DOHH2 (cell line): ENCODE data around the gene OLFM4.

Experiments used
- H3F3A ChIP-seq: fragments of 200-600 bp; sonication (generic), shearing (Covaris generic); 2 replicates; pipeline ENCODE4 v1.6.0; 2016; ENCODE audit warnings: antibody characterized with exemption, mild to moderate bottlenecking; ENCODE audit not compliant: control insufficient read depth, insufficient read depth
- H3K27ac ChIP-seq: fragments of 200-600 bp; sonication (generic); 2 replicates; pipeline ENCODE4 v1.5.1; 2014; ENCODE audit warnings: low read depth, mild to moderate bottlenecking, low read length, moderate library complexity
- H3K27me3 ChIP-seq: fragments of 200-600 bp; sonication (generic); 2 replicates; pipeline ENCODE4 v1.6.1; 2014; ENCODE audit warnings: mild to moderate bottlenecking, low read length, mixed read lengths; ENCODE audit not compliant: control insufficient read depth
- H3K36me3 ChIP-seq: fragments of 200-600 bp; sonication (generic); 2 replicates; pipeline ENCODE4 v1.6.1; 2014; ENCODE audit warnings: mild to moderate bottlenecking, low read length, moderate library complexity, mixed read lengths; ENCODE audit not compliant: control insufficient read depth
- H3K4me1 ChIP-seq: fragments of 200-600 bp; sonication (generic); 2 replicates; pipeline ENCODE4 v1.6.1; 2014; ENCODE audit warnings: mild to moderate bottlenecking, low read length, mixed read lengths; ENCODE audit not compliant: control insufficient read depth
- H3K4me2 ChIP-seq: fragments of 200-600 bp; sonication (generic); 2 replicates; pipeline ENCODE4 v1.6.0; 2014; ENCODE audit warnings: mild to moderate bottlenecking, low read length, moderate library complexity
- H3K4me3 ChIP-seq: fragments of 200-600 bp; sonication (generic); 2 replicates; pipeline ENCODE4 v1.5.1; 2014; ENCODE audit warnings: mild to moderate bottlenecking, low read length, mixed read lengths
- H3K79me2 ChIP-seq: fragments of 200-600 bp; sonication (generic); 2 replicates; pipeline ENCODE4 v1.6.1; 2014; ENCODE audit warnings: mild to moderate bottlenecking, low read length, mixed read lengths; ENCODE audit not compliant: control insufficient read depth
- H3K9me2 ChIP-seq: fragments of 200-600 bp; sonication (generic); replicated peaks from 2 replicates; pipeline ENCODE4 v1.6.1; 2014; ENCODE audit warnings: mild to moderate bottlenecking, low read length, mixed read lengths; ENCODE audit not compliant: control insufficient read depth
- H3K9me3 ChIP-seq: fragments of 200-600 bp; sonication (generic); 2 replicates; pipeline ENCODE4 v1.6.1; 2014; ENCODE audit warnings: antibody characterized with exemption, low read length, mixed read lengths; ENCODE audit not compliant: control insufficient read depth, insufficient read depth
- H4K20me1 ChIP-seq: fragments of 200-600 bp; sonication (generic); 2 replicates; pipeline ENCODE4 v1.6.0; 2014; ENCODE audit warnings: low read depth, mild to moderate bottlenecking, antibody characterized with exemption, low read length, moderate library complexity; ENCODE audit not compliant: control insufficient read depth, insufficient read depth
- CTCF ChIP-seq: fragments of 200-600 bp; sonication (generic); IDR thresholded peaks from one replicate; pipeline ENCODE4 v1.5.1; 2014; ENCODE audit warnings: antibody characterized with exemption, mild to moderate bottlenecking, low read depth, low read length; ENCODE audit not compliant: poor library complexity, severe bottlenecking
- EZH2phosphoT487 ChIP-seq: fragments of 200-600 bp; sonication (generic); IDR thresholded peaks from 2 replicates; pipeline ENCODE4 v1.6.1; 2017; ENCODE audit warnings: borderline replicate concordance, mild to moderate bottlenecking, antibody characterized with exemption, low read length, moderate library complexity, mixed read lengths

Gene OLFM4

GRCh38 chr13:53075356-53076041 is 46.9 kb downstream of the OLFM4 start:
- Histone ChIP-seq H3K79me2 (no peaks in the 10 kb centered on the region), H3K4me1 (no peaks in the 10 kb centered on the region), H3K4me3 (no peak overlapping the region), H3K27ac (no peak overlapping the region), H3K36me3 (no peaks in the 10 kb centered on the region), H3K4me2 (no peak overlapping the region), H3K27me3 (no peaks in the 10 kb centered on the region), H4K20me1 (no peaks in the 10 kb centered on the region), H3K9me3 (no peaks in the 10 kb centered on the region), H3K9me2 (no peaks in the 10 kb centered on the region; the same call in 1 of the 2 replicates), H3F3A (no peaks in the 10 kb centered on the region)
- TF ChIP-seq CTCF (no peak), EZH2phosphoT487 (no peak)

- H3K9me2 ChIP-seq, result no peaks in the 10 kb centered on the region; the same call in 1 of the 2 replicates
- no peaks in the 10 kb centered on the region for H4K20me1 ChIP-seq
- no peak overlapping the region for H3K27ac ChIP-seq
- H3K27me3 ChIP-seq, result no peaks in the 10 kb centered on the region
- no peaks in the 10 kb centered on the region for H3K4me1 ChIP-seq
- no peaks in the 10 kb centered on the region for H3K36me3 ChIP-seq
- H3K4me2 ChIP-seq, result no peak overlapping the region
- H3K9me3 ChIP-seq, result no peaks in the 10 kb centered on the region
- no peaks in the 10 kb centered on the region for H3F3A ChIP-seq
- no peaks in the 10 kb centered on the region for H3K79me2 ChIP-seq
- H3K4me3 ChIP-seq, result no peak overlapping the region
- no peak for TF ChIP-seq CTCF
- no peak for TF ChIP-seq EZH2phosphoT487
Measured at GRCh38 chr13:53079691-53080090, 51.1 kb downstream of the OLFM4 start.

- no peak overlapping the region for H3K4me3 ChIP-seq
- H3K79me2 ChIP-seq, result no peaks in the 10 kb centered on the region
- H3K4me1 ChIP-seq, result no peaks in the 10 kb centered on the region
- H3K27me3 ChIP-seq, result no peaks in the 10 kb centered on the region
- no peaks in the 10 kb centered on the region for H3F3A ChIP-seq
- no peaks in the 10 kb centered on the region for H3K9me3 ChIP-seq
- H3K36me3 ChIP-seq, result no peaks in the 10 kb centered on the region
- TF ChIP-seq EZH2phosphoT487 (no peak), CTCF (no peak)
- no peak overlapping the region for H3K27ac ChIP-seq
- no peaks in the 10 kb centered on the region for H4K20me1 ChIP-seq
- no peak overlapping the region for H3K4me2 ChIP-seq
- no peaks in the 10 kb centered on the region for H3K9me2 ChIP-seq
Measured at GRCh38 chr13:53088871-53089270, 60.3 kb downstream of the OLFM4 start.
